ENCODE measurements around the gene LRRC1. TPM values are rescaled to one million over a fixed set of nuclear protein-coding genes. Genes with fewer than 3 reads are reported as not detected.

Gene LRRC1
- total RNA-seq, 1 donor from 2014 or later, result 8.7 TPM

- no peak for DNase-seq (ENCODE audit: extremely low read depth, low read depth, low spot score)
Measured at GRCh38 chr6:53919881-53920360, 125.1 kb downstream of the LRRC1 start.

DNA sequence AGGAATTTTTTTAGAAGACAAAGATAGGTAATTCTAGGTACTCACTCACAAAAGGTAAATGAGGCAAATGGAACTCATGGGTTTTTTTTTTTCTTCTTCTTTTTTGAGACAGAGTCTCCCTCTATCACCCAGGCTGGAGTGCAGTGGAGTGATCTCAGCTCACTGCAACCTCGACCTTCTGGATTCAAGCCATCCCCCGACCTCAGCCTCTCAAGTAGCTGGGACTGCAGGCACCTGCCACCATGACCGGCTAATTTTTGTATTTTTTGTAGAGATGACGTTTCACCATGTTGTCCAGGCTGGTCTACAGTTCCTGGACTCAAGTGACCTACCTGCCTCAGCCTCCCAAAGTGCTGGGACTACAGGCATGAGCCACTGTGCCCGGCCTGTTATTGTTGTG, 126.1 kb downstream of the LRRC1 start:
- DNase-seq (ENCODE audit: extremely low read depth, low read depth, low spot score), result no peak

DNA sequence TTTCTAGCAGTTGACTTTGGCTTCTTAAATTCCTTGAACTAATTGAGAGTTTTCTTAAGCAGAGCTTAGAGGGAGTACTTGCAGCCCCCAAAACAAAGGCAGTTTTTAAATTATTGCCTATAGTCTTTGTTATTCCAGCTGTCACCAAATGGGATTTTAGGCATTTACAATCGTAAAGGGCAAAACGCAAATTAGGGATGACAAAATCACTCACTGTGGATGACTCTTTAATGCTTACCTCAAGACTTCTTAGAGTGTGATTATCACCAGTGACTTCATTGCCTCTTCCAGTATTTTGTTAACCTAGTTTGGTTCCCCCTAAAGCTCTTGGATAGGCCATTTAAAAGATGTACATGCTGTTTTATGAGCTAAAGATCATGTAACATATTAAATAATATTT, 126.8 kb downstream of the LRRC1 start:
- DNase-seq (ENCODE audit: extremely low read depth, low read depth, low spot score), result no peak

GRCh38 chr6:53922539-53922981, 127.8 kb downstream of the LRRC1 start:
- no peak for DNase-seq (ENCODE audit: extremely low read depth, low read depth, low spot score)

DNA sequence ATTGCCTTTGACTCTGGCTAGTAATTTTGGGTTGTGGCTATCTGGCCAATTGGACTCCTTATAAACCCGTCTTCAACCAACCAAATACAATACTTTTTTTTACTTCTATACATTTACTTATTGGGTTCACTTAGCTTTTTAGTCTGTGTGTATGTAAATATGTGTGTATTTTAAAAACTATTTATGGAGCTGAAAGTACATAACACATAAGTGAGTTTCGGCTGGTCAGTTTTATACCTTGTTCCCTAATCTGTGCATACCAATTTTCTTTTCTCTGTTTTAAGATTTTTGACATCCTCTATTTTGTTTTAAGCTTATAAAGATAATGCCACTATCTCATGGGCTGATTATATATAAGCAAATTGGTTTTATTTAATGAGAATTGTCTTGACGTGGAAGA, 129.5 kb downstream of the LRRC1 start:
- DNase-seq (ENCODE audit: extremely low read depth, low read depth, low spot score), result no peak

DNA sequence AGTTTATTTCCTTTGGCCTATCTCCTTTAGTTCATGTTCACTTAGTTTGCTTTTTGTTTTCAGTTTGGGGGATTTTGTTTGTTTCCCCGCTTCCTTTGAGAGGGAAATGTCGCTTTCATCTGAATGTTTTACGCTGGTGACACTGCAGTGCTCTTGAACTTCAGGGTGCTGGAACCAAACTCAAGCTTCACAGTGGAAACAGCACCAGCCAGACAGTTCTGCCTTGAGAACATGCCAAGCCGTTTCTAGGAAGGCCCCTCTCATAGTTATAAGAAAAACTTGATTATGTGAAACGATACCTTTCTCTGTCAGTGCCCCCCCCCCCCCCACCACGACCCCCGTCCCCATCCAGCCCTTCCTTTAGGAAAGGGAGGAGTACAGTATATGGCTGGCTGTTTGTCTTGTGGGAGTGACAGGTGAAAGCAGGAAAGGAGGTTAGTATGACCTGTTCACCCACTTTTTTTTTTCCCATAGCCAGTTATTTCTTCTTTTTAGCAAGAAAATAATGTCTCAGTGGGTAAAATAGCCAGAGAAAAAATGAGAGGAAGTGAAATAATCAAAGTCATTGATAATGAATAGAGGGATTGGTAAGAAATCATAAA, 130.1 kb downstream of the LRRC1 start:
- no peak for DNase-seq (ENCODE audit: extremely low read depth, low read depth, low spot score)

GRCh38 chr6:53925891-53926290, 131.1 kb downstream of the LRRC1 start:
- DNase-seq (ENCODE audit: extremely low read depth, low read depth, low spot score), result no peak

DNA sequence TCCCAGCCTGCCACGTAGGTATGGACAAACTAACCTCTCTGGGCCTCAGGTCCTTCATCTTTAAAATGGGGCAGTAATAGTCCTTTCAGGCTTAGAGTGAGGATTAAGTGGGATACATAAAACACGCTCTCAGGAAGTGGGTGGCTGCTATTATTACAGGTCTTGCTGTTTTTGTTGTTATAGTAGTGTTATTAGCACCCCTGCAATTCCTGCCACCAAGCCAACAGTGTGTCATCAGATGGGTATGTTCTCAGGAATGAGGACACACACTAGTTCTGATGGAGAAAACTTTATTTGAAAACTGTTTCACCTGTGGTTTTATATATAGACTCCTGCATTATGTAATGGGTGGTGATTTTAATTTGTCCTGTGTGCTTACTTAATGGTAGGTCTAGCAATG, 131.7 kb downstream of the LRRC1 start:
- no peak for DNase-seq (ENCODE audit: extremely low read depth, low read depth, low spot score)

GRCh38 chr6:53928641-53929040, 133.8 kb downstream of the LRRC1 start:
- DNase-seq (ENCODE audit: extremely low read depth, low read depth, low spot score), result no peak

DNA sequence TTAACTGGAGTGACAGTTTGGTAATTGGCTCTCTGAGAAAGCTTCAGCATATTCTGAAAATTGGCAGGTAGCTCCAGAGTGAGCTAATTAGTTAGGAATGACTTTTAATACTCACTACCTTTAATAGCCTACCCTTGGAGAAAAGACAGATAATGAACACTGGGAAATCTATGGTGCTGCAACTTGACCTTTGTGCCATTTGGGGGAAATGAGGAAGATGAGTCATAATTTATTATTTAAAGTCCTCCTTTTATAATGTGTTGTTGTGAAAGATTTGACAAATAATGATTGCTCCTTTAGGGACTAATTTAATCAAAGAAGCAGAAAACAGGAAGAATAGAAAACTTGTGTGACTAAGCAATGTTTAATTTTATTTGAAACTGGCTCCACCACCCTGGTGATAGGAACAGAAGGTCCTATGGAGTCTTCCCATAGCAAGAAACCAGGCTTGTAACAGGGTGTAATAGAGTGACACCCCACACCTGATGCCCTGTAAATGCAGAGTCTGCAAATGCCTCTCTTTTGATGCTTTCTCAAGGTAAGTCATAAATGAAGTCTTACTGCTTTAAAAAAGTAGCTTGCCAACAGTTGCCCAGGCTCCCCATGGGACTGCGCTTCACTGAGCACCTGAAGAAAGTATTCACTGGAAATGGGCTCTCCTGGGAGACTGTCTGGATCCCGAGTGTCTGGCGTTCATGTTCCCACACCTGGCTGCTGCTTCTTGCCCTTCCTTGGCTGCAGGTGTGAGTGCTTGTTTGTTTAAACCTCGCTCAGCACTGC, 134.4 kb downstream of the LRRC1 start:
- peak; percentile 51 for DNase-seq (ENCODE audit: extremely low read depth, low read depth, low spot score)

DNA sequence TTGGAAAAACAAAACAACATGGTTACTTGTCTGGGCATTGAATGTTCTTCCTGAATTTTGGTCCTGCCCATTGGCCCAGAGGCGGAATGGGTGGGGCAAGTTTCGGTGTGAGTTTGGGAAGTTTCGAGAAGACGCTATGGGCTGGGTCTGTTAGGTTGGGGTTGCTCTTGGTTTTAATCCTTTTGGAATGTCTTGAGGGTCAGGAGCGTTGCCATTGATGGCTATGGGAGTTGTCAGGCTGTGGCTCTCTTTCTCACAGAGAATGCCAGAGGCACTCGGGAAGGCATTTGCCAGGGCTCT, 135.0 kb downstream of the LRRC1 start:
- no peak for DNase-seq (ENCODE audit: extremely low read depth, low read depth, low spot score)

GRCh38 chr6:53930330-53930729, 135.5 kb downstream of the LRRC1 start:
- DNase-seq (ENCODE audit: extremely low read depth, low read depth, low spot score), result no peak

DNA sequence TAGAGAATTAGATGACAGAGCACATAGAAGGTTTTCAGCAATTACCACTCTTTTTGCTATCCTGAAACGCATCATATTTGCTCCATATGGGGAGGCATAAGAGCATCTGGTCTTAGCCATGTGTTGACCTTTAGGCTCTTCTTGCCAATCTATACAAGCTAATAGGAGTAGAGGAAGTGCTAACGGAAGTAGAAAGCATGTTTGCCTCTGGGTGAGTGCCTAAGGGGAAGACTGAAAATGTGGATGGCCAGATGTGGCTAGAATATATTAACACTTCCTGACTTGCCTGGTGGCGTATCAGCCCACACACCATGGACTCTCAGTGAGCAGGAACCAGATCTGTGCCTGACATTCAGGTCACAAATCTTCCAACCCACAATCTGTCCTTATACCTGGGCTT, 136.3 kb downstream of the LRRC1 start:
- DNase-seq (ENCODE audit: extremely low read depth, low read depth, low spot score), result no peak

DNA sequence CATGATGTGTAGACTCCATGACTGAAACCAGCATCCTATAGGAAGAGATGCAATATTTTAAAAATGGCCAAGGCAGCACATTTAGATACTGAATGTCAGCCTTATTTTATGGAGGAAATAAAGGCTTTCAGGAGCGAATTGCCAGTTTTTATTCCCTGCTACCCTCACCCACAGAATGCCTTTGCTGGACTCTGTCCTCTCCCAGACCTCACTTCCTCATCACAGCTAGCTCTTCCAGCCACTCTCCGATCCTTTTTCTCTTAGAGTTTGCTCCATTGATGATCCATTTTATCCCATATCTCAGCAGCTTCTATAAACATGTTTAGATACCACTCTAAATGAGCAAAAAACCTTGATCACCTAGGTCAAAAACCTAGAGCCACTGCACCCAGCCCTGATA, 137.7 kb downstream of the LRRC1 start:
- no peak for DNase-seq (ENCODE audit: extremely low read depth, low read depth, low spot score)

- no peak for DNase-seq (ENCODE audit: extremely low read depth, low read depth, low spot score)
Measured at GRCh38 chr6:53934023-53934422, 139.2 kb downstream of the LRRC1 start.

GRCh38 chr6:53937461-53937860, 142.7 kb downstream of the LRRC1 start:
- no peak for DNase-seq (ENCODE audit: extremely low read depth, low read depth, low spot score)

GRCh38 chr6:53938810-53939209, 144.0 kb downstream of the LRRC1 start:
- DNase-seq (ENCODE audit: extremely low read depth, low read depth, low spot score), result no peak

GRCh38 chr6:53939830-53940229, 145.0 kb downstream of the LRRC1 start:
- DNase-seq (ENCODE audit: extremely low read depth, low read depth, low spot score), result no peak

- DNase-seq (ENCODE audit: extremely low read depth, low read depth, low spot score), result no peak
Measured at GRCh38 chr6:53943395-53943794, 148.6 kb downstream of the LRRC1 start.

GRCh38 chr6:53944091-53944490, 149.3 kb downstream of the LRRC1 start:
- DNase-seq (ENCODE audit: extremely low read depth, low read depth, low spot score), result no peak

DNA sequence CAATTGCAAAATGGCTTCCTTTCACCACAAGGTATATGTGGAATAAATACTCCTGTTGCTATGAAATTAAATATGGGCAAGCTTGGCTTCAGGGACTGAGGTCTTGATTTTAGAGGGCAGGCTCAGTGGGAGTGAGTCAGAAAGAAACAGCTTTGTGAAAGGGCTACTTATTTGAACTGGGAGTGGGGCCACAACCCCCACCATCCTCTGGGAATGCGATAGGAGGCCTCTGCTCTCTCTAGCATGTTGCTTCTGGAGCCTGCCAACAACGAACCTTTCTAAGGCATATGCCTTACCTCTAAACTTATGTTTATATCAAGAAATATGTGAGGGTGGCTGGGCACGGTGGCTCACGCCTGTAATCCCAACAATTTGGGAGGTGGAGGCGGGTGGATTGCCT, 149.7 kb downstream of the LRRC1 start:
- no peak for DNase-seq (ENCODE audit: extremely low read depth, low read depth, low spot score)

- DNase-seq (ENCODE audit: extremely low read depth, low read depth, low spot score), result no peak
Measured at GRCh38 chr6:53945765-53946407, 151.1 kb downstream of the LRRC1 start.

All from glomerular endothelial cell (primary cell).